Stimulated activated CD8-positive, alpha-beta memory T cell treated with anti-CD3 and anti-CD28 coated beads, Interleukin-12 subunit alpha, Interleukin-12 subunit beta, amount 100 ng/mL, for 4 hours (primary cell): Measurements from ENCODE around the gene ACTR8.
"Not testable (repeated sequence)": the region's sequence is repeated elsewhere in the genome, so short reads cannot be mapped to it uniquely, and the experiment has no call there.

Source experiments
- DNase-seq: peaks from one replicate; pipeline ENCODE4 v3.0.0-alpha.2; 2020; ENCODE audit warnings: low read depth

Gene ACTR8

DNA sequence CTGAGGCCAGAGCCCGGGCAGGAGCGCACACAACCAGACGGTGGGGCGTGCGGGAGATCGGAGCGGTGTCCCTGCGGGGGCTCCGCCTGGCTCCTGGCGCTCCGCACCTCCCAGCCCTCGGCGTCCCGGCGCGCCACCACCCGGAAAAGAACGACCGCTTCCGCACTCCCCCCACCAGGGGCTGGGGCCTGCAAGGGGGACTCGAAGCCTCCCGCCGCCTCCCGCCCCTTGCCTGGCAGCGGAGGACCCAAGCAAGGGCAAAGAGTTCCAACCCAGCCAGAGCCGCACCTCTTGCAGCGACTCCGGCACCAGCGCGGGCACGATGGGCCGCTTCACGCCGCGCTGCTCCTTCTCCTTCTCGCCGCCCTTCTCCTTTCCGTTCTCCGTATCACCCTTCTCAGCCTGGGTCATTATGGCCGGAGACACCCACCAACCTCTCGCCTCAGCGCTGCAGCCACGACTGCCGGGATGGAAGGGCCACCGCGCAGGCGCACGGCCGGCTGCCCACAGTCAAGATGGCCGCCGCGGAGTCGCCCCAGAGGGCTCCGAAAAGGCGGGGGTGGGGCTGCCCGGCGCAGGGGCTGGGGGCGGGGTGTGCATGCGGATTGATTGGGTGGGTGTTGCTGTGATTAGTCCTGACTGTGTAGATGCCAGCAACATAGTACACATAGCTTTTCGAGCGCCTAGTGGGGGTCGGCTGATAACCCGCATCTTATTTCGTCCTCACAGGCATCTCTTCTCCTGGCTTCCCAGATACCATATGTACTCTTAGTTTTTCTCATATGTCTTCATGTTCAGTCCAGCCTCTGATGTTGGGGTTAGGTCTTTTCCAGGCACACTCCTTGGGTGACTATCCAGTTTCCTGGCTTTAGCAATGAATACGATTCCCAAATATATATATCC lies at the start of gene ACTR8:
Gene ACTR8, minus strand, starts transcription at position 462 of the 903 bp plus-strand sequence. Its CDS starts 51 bp downstream, at position 411.
- DNase-seq = peak; percentile 83

DNA sequence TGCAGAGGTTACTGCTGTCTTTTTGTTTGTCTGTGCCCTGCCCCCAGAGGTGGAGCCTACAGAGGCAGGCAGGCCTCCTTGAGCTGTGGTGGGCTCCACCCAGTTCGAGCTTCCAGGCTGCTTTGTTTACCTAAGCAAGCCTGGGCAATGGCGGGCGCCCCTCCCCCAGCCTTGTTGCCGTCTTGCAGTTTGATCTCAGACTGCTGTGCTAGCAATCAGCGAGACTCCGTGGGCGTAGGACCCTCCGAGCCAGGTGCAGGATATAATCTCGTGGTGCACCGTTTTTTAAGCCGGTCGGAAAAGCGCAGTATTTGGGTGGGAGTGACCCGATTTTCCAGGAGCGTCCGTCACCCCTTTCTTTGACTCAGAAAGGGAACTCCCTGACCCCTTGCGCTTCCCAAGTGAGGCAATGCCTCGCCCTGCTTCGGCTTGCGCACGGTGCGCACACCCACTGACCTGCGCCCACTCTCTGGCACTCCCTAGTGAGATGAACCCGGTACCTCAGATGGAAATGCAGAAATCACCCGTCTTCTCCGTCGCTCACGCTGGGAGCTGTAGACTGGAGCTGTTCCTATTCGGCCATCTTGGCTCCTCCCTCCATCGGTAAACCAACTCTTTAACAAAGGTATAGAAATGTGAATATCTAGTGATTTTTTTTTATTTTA lies 45.4 kb upstream of the ACTR8 start:
- DNase-seq = not testable (repeated sequence)

DNA sequence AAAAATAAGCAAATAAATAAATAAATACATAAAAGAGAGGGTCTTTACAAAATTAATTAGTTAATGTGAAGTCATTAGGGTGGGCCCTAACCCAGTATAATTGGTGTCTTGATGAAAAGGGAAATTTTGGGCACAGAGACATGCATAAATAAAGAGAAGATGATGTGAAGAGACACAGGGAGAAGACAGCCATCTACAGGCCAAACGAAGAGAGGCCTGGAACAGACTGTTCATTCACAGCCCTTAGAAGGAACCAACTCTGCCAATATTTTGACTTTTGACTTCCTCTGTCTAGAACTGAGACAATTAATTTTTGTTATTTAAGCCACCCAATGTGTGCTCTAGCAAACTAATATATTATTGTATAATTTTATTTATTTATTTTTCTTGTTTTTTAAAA lies 39.3 kb upstream of the ACTR8 start:
- no peak for DNase-seq

GRCh38 chr3:53919741-53920140 lies 37.8 kb upstream of the ACTR8 start:
- no peak for DNase-seq

DNA sequence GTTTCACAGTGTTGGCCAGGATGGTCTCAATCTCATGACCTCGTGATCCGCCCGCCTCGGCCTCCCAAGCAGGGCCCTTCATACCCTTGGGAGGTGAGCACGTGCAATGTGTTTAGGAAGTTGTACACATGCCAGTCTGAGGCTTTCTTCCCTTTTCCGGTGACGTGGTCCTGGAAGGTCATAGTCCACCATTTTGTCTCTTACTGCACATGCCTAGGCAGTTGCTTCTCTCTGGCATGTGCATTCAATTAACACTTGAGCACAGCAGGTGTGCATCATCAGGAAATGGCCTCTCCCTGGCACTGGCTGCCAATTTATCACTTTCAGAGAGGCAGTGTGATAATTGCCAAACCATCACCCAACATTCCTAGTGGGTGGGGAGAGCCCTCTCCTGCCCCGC lies 31.4 kb upstream of the ACTR8 start:
- DNase-seq = no peak

GRCh38 chr3:53902711-53903110 lies 20.8 kb upstream of the ACTR8 start:
- DNase-seq = no peak

DNA sequence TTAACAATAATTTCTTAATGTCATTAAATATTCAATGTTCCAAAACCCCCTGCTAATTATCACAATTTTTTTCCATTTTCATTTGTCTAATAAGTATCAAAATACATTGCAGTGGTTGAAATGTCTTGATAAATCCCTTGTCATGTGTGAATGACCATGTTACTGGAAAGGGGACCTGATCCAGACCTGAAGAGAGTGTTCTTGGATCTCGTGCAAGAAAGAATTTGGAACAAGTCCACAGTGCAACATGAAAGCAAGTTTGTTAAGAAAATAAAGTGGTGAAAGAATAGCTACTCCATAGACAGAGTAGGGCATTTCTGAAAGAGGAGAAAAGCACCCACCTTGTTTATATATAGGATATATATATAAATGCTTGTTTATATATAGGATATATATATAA lies 20.1 kb upstream of the ACTR8 start:
- no peak for DNase-seq

- no peak for DNase-seq
Measured at GRCh38 chr3:53900666-53901331, 18.8 kb upstream of the ACTR8 start.

- no peak for DNase-seq
Measured at GRCh38 chr3:53899750-53900149, 17.8 kb upstream of the ACTR8 start.

GRCh38 chr3:53892286-53892637 lies 10.3 kb upstream of the ACTR8 start:
- no peak for DNase-seq

- peak; percentile 93 for DNase-seq
Measured at GRCh38 chr3:53891497-53892285, 9.7 kb upstream of the ACTR8 start, which contains the start of gene SELENOK. SELENOK (minus strand) TSS chr3:53891859.

- DNase-seq = no peak
Measured at GRCh38 chr3:53890726-53891475, 8.9 kb upstream of the ACTR8 start.

- DNase-seq = no peak
Measured at GRCh38 chr3:53888232-53888631, 6.3 kb upstream of the ACTR8 start.

- DNase-seq = no peak
Measured at GRCh38 chr3:53887446-53887845, 5.5 kb upstream of the ACTR8 start.

DNA sequence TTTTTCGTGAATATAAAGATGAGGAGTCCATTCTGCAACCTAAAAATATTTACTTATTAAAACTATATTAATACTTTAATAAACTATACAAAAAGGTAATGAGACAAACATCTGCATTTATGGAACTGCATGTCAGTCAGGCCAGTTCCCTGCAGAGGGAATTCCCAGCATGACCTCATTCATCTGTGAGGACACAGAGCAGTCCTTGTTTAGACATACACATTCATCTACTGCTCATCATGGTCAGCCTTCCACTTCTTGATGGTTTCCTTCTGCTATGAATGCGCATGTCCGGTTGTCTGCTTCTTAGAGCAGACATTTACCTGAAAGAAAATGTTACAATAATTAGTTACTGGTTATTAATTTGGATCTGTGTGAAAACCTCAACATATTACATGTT lies 3.3 kb upstream of the ACTR8 start:
- DNase-seq = no peak

GRCh38 chr3:53884623-53885022 lies 2.7 kb upstream of the ACTR8 start:
- DNase-seq = no peak

DNA sequence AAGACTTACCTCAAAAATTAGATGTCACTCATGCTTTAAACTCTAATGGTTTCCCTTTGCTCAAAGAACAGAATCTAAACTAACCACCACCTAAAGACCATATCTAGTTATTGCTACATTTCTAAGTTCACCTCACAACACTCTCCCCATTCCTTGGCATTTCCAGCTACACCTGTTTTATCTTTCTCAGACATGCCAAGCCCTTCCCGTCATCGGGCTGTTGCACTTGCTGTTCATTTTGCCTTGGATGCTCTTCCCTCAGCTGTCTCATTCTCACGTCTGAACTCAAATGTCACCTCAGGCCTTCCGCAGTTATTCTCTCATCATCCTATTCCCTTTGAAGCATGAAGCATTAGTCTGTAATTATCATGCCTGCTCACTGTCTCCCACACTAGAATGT lies 1.1 kb upstream of the ACTR8 start:
- DNase-seq = no peak

DNA sequence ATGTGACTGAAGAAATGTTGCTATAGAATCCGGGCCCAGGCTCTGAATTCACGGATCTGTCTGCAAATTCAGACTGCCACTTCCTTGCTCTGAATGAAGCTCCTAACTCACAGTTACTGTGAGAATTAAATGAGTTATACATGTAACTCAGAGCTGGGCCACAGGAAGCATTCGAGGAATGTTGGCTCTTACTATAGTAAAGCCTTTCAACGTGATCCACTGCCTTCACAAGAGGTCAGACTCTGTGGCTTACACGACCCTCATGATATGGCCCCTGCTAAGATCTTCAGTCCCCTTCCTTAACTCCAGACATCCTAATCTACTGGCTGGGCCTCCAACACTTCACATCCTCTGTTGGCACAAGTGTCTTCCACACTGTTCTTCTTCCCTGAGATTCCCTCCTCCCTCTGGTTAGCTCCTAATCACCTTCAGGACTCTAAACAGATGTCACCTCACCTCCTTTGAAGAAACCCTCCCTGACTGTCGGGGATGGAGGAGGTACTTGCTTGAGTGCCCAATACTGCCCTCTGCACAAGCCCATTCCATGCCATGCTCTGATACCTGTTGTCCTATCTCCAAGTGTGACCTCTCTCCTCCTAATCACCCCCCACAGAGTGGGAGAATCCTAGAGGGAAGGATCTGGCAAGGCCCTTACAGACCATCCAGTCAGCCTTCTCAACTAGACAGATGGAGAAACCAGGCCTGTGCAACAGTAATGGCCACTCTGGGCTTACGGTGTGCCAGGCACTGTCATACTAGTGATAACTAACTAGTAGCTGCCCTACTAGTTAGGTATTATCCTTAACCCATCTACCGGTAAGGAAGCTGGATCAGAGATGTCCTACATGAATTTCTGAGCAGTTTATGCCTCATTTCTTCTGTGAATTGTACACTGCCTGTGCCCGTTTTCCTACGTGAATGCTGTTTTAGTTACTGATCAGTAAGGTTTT lies 1.3 kb downstream of the ACTR8 start:
- no peak for DNase-seq

DNA sequence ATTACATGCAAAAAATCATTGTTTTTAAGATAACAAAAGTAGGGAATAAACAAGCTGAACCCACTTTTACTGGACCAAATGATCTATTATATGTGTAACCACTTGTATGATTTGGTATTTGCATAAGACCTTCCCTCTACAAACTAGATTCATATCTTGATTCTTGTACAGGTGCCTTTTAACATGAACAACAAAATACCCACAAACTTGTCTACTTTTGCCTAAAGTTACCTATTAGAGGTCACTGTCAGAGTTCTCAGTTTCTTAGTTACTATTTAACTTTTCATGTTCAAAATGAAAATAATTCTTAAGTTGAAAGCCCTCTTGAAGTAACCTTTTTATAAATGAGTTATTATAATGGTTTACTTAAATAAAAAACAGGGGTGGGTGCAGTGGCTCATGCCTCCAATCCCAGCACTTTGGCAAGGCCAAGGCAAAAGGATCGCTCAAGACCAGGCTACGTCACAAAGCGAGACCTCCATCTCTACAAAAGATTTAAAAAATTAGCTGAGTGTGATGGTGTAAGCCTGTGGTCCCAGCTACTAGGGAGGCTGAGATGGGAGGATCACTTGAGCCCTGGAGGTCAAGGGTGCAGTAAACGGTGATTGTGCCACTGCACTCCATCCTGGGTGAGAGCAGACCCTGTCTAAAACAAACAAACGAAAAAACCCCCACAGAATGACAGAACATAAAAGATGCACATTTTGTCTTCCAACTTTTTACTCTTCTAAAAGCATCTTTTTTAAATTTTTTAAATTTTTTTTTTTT lies 16.0 kb downstream of the ACTR8 start:
- no peak for DNase-seq
